ENCODE data around the gene MRPL10.

DNA sequence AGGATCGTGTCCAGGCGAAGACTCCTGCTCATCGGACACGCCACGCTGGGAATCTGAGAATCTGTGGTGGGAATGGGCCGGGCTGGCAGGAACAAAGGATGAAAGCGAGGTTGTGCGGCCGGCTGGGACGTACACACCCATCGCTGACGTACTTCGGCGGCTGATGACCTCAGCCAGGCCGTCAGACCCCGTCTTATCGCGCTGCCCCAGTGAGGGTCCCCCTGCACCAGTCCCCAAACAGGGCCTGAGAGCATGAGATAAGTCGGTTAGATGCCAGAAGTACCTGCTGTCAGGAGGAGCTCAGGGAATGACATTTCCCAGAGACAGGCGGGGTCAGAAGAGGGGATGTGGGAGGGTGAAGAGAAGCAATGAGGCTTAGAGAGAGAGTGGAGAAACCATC is 35.6 kb upstream of the MRPL10 start:
- TF ChIP-seq, protein P1, sequence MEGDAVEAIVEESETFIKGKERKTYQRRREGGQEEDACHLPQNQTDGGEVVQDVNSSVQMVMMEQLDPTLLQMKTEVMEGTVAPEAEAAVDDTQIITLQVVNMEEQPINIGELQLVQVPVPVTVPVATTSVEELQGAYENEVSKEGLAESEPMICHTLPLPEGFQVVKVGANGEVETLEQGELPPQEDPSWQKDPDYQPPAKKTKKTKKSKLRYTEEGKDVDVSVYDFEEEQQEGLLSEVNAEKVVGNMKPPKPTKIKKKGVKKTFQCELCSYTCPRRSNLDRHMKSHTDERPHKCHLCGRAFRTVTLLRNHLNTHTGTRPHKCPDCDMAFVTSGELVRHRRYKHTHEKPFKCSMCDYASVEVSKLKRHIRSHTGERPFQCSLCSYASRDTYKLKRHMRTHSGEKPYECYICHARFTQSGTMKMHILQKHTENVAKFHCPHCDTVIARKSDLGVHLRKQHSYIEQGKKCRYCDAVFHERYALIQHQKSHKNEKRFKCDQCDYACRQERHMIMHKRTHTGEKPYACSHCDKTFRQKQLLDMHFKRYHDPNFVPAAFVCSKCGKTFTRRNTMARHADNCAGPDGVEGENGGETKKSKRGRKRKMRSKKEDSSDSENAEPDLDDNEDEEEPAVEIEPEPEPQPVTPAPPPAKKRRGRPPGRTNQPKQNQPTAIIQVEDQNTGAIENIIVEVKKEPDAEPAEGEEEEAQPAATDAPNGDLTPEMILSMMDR (IDR thresholded peaks at IDR 0.05) = no peak
- TF ChIP-seq EP300 (IDR thresholded peaks at IDR 0.05) (no peak), POLR2A (IDR thresholded peaks at IDR 0.05) (no peak)
